ENCODE results near the gene TP53RK.

The TP53RK gene

GRCh38 chr20:46710153-46710913, 21.1 kb upstream of the TP53RK start:
- no peak for TF ChIP-seq CTCF (IDR thresholded peaks at IDR 0.05)

GRCh38 chr20:46709459-46710152, 20.4 kb upstream of the TP53RK start, which contains the start of gene SLC2A10:
Gene SLC2A10, plus strand, starts transcription at chr20:46709649. Its CDS starts 88 bp downstream, at chr20:46709737.
- TF ChIP-seq CTCF (IDR thresholded peaks at IDR 0.05), result no peak

DNA sequence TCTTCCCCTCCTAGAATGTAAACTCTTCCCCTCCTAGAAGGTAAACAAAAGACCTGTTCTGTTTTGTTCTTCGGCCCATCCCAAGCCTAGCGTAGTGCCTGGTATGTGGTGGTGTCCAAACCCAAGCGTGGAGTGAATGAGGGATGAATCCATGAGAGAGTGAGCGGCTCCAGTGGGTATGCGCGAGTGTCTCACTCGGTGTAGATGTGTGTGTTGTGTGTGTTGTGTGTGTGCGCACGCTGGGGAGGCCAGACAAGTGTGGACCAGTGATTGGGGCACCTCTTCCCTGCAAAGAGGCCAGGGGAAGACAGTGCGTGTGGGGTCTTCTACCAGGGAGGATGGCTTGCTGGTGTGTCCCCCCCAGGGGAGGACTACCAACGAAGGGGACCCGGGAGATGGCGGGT, 19.8 kb upstream of the TP53RK start:
- TF ChIP-seq CTCF (IDR thresholded peaks at IDR 0.05), result no peak

- TF ChIP-seq CTCF (IDR thresholded peaks at IDR 0.05), result no peak
Measured at GRCh38 chr20:46708172-46708860, 19.1 kb upstream of the TP53RK start.

- TF ChIP-seq CTCF (IDR thresholded peaks at IDR 0.05), result no peak
Measured at GRCh38 chr20:46706242-46706641, 17.0 kb upstream of the TP53RK start.

DNA sequence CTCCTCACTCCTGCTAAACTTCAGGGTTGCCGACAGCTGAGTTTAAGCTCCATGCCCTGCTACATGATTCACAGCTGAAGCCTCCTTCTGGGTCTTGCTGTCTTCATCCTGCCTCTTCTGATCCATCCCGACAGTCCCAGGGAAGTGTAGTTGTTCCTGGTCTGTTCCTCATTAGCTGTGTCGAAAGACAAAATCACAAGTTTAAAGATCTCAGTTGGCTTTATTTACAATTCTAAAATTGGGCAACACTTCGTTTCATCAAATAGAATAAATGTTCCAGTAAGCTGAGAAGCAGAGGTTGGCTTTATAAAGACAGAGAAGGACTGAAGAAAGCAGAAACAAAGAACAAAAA, 16.1 kb upstream of the TP53RK start:
- TF ChIP-seq CTCF (IDR thresholded peaks at IDR 0.05), result no peak

DNA sequence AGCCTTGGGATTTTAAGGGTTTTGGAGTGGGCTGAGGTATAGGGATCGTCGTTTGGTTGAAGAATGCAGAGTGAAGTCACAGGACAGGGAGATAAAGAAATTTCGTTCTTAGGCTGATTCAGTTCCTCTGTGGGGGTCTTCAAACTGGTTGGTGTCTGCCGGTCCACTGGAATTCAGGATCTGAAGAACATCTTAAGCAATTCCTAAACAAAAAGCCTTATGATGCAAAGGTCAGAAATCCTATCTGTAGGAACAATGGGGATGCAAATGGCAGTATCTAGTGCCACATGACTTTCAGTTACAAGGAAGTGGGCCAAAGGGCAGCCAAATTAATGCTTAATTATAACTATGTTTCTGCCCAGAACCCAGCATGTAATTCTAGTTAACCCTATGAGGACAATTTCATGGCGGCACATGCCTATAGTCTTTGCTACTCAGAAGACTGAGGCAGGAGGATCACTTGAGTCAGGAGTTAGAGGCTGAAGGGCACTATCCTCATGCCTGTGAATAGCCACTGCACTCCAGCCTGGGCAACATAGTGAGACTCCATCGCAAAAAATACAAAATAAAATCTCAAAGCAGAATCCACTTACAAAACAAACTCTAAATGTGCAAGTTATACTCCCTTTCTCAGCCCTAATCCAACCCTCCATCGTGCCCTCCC, 15.6 kb upstream of the TP53RK start:
- TF ChIP-seq CTCF (IDR thresholded peaks at IDR 0.05), result no peak
